GM19372 (cell line): Measurements from ENCODE around the gene PREX1.
"Not testable (repeated sequence)": the region's sequence is repeated elsewhere in the genome, so short reads cannot be mapped to it uniquely, and the experiment has no call there.

ENCODE experiments used
- ATAC-seq: cut with Tn5 transposase; IDR thresholded peaks from one replicate; pipeline ENCODE4 v1.9.1; 2021; ENCODE audit warnings: mild to moderate bottlenecking, low read depth, moderate library complexity; ENCODE audit not compliant: unreplicated experiment

Gene PREX1

DNA sequence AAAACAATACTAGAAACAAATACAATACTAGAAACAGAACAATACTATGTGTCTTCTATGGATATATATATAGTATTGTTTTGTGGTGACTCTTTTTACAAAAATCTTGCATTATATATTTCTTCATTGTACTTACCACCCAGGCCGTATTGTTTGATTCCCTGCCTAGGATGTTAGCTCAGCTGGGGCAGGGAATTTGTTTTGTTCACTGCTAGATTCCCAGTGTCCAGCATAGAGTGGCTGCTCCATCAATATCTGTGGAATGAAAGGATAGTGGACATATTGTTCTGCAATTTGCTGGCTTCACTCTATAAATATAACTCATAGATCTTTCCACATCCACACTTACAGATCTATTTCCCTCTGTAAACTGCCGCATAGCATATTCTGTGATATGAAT, 21.5 kb upstream of the PREX1 start:
- ATAC-seq = no peak

DNA sequence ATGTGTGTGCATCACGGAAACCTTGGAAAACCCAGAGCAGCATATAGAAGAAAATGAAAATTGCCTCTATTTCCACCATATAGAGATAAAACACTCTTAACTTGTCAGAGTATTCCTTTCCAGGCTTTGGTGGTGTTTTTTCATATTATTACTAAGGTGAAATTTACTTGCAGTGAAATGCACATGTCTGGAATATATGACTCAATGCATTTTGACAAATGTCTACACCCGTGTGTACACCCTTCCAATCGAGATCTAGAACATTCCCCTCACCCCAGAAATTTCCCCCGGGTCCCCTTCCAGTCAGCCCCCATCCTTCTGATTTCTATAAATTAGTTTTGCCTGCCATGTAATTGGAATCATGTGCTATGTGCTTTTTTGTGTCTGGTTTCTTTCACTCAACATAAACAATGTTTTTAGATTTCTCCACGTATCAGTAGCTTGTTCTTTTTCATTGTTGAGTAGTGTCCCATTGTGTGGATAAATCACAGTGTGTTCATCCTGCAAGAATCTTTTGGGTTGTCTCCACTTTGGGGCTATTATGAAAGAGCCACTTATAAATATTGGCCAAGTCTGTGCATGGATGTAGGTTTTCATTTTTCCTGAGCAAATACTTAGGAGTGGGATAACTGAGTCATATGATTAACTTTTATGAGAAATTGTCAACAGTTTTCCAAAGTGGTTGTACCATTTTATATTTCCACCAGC, 19.9 kb upstream of the PREX1 start:
- ATAC-seq = no peak

DNA sequence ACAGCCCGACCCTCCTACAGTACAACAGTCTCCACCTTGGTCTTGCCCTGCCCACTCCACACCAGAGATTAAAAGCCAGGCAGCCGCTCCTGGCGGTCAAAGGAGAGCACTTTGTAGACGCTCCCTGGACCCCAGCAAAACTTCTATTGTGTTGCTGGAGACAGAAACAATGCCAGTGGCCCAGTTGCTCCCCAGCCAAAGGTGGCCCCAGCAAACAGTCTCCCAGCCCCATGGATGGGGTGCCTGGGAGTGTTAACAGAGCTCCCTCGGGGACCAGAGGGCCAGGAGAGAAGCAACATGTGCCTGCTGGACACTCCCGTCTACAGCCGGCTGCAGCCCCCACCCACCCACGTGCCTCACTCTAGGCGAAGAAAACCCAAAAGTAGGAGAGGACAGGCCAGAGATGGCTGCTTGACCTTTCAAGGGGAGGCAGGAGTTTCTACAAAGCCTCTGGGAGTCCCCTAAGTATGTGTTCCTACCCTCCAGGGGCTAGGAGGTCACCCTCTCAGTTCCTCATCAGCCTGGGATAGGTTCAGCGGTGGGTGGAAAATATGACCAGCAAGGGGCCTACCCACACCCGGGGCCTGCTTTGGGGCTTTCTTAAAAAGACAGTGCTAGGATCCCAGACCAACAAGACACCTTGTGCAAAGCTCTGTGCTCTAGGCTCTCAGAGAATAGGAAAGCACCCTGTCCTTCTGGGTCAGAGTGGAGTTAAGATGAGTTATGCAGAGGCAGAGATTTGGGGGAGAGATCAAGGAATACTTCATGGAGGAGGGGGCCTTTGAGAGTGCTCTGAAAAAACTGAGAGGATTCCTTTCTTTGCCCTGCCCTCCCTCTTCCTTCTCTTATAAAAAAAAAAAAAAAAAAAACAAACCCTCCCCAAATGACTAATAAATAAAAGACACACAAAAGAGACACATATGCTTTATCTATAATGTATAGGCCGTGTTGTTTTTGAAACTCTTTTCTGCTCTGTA, 19.0 kb upstream of the PREX1 start:
- peak; percentile 95 for ATAC-seq

DNA sequence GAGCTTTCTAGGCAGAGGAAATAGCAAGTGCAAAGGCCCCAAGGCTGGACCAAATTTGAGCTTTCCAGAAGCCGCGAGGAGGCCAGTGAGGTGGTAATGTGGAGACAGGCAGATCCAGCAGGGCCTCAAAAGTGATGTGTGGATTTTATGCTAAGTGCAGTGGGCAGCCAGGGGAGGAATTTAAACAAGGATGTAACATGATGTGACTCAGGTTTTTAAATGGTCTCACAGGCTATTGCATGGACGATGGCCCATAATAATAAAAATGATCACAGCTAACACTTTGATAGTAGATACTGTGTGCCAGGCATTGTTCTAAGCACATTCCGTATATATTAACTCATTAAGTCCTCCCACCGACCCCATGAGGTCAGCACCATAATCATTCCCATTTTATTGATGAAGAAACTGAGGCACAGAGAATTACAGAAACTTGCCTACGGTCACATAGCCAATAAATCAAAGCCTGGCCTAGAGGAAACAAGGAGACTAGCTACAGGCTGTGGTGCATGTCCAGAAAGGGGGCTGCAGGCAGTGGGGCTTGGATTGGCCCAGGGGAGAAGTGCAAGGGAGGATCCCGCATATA, 18.0 kb upstream of the PREX1 start:
- ATAC-seq = no peak

DNA sequence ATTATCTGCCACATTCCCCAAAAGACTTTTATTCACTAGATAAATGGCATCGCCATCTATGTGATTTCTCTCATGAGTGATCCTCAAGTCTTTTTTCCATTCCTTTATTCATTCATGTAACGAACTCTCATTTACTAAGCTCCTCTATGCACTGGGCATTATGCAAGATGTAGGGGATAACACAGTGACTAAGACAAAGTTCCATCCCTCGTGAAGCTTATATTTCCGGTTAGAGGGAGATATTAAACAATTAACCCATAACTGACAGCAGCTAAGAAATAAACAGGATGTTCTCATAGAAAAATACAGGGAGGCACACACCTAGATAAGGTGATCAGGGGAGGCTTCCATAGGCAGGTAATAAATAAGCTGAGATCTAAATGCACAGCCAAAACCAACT, 17.2 kb upstream of the PREX1 start:
- ATAC-seq = no peak

DNA sequence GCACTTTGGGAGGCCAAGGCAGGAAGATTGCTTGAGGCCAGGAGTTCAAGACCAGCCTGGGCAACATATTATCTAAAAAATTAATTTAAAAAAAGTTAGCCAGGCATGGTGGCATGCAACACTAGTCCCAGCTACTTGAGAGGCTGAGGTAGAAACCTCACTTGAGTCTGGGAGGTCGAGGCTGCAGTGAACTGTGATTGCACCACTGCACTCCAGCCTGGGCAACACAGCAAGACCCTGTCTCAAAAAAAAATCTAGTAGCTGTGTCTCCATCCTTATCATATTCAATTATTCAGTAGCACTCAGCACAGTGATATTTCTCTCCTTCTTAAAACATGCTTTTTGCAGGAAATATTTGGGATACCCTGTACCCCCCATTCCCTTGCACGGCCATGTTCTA, 16.1 kb upstream of the PREX1 start:
- ATAC-seq = not testable (repeated sequence)

DNA sequence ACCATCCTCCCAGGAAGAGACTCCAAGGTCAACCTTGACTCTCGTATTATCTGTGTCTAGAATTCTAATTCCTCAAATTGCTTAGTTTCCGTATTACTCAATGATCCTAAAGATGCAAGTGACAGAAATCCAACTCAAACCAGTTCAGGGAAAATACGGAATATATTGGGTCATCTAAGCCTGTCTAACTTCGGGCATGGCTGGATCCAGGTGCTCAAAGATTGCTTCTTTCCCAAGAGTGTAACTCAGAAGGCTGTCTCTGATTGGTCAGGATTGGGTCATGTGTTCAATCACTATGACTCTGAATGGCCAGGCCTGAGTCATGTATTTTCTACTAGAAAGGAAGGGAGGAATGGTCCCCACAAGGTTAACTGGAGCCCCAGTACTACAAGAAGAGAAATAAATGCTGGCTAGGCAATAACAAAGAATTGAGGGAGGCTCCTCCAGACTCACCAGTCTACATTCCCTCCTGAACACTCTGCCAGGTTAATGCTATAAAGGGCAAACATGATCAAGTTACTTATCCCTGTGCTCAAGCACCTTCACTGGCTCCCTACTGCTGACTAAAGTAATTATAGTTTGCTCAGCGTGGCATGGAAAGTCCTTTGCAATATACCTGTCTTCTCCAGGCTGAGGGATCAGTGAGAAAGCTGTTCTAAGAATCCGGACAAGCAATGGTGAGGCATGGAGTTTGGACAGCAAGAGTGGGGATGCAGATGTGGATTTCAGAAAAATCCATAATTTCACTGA, 15.4 kb upstream of the PREX1 start:
- no peak for ATAC-seq

DNA sequence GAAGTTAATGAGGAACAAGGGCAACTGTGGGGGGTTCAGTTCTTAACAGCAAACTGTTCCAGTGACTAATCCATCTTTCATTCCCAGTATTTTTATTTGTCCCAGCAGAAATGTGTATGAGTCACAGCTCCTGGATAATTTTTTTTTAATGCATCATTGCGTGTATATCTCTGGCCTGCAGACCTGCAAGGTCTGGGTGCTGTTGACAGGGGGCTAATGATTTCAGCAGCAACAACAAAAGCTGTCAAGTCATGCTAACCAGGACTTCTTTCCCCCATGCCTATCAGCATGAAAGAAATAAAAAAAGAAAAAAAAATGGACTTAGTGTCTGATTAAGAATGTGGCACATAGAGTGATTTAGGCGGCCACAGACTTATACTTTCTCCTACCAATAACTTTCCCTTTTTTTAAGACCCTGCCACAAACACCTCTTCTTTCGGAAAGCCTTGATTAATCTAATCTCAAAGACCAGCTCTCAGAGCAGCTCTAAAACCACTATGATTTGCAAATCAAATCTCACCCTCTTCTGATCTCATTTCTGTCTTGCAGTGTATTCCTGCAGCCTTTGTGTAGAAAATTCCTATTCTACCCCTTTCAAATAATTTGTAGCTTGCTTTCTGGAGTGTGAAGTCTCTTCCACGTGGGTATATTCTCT, 14.2 kb upstream of the PREX1 start:
- ATAC-seq = no peak

DNA sequence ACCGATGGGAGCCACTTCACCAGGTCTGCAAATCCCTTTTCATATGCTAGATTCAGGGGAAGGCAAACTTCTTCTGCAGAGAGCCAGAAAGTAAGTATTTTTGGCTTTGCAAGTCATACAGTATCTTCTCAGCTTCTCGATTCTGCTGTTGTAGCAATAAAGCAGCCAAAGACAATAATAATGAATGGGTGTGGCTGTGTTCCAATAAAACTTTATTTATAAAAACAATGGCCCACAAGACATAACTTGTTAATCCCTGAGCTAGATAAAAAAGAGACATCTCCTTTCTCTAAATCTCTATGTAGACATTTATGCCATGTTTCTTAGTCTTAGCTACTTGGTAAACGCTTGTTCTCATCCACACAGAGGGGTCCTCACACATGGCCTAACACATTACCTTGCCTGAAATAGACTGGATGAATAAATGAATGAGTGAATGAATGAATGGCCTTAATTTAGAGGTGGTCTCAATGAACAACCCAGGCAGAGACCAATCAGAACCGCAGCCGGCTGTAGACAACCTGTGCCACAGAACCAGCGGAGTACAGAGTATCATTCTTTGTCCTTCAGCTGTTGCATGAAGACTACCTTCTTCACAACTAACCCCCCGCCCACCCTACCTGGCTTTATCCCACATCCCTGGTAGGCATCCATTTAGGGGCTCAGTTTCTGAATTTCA, 13.5 kb upstream of the PREX1 start:
- ATAC-seq = no peak

DNA sequence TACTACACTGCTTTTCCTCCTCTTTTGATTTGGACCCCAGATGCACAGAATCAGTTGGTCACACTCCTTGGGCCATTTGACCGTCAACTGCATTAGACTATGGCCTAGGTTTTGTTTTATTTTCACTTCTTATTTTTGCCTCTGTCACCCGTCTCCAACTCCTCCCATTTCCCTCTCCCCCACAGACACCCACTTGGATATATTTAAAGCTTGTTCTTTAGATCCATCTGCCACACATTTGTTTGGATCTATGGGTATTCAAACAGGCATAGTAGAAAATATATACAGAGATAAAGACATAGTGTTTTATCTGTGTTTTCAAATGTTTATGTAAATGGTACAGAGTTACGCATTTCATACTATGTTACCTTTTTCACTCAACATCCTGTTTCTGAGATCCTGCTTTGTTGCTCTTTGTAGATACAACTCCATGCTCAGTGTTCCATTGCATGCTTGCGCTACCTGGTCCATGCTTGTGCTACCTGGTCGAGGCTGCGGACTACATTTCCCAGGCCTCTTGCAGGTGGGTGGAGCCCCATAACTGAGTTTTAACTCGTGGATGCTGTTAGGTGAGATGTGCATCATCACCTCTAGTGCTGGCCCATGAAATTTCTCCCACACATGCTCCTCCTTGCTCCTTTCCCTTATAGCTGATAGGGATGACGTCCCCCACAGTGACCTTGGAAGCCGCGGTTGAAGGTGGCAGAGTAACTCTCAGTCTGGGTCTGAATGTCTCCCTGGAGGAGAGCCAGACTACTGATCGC, 11.5 kb upstream of the PREX1 start:
- ATAC-seq = no peak

DNA sequence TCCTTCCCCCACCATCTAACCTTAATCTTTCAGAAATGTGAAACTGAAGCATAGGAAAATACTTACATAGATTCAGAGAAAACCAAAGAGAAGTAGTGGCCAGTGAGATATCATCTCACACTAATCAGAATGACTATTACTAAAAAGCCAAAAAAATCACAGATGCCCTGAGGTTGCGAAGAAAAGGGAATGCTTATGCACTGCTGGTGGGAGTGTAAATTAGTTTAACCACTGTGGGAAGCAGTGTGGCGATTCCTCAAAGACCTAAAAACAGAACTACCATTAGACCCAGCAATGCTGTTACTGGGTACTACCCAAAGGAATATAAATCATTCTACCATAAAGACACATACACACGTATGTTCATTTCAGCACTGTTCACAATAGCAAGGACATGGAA, 9.2 kb upstream of the PREX1 start:
- ATAC-seq = no peak

DNA sequence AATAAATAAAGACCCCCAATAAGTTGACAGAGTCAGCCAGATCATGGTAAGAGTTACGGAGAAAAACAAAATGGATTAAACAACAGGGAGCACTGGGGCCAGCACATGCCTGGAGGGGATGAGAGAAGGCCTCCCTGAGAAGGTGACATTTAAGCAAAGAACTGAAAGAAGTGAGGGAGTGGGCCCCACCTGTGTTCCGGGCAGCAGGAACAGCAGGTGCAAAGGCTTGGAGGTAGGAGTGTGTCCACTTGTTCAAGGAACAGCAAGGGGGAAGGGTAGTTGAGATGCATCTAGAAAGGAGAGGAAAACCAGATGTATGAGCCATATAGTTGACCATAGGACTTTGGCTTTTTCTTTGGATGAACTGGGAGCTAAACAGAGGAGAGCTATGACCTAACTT, 7.6 kb upstream of the PREX1 start:
- ATAC-seq = no peak

DNA sequence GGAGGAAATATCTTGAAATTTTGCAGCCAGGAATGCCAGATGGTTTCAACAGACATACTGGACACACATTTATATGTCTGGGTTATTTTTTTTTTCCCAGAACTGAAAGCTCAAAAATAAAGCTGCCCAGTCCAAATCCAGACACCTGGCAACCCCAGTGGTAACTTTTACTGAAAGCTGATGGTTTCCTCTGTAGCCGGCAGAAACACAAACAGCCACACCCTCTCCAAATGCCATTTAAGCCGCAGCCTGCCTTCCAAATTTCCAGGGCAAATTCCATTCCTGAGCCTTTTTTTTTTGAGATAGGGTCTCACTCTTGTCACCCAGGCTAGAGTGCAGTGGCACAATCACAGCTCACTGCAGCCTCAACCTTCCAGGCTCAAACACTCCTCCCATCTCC, 6.5 kb upstream of the PREX1 start:
- ATAC-seq = no peak

DNA sequence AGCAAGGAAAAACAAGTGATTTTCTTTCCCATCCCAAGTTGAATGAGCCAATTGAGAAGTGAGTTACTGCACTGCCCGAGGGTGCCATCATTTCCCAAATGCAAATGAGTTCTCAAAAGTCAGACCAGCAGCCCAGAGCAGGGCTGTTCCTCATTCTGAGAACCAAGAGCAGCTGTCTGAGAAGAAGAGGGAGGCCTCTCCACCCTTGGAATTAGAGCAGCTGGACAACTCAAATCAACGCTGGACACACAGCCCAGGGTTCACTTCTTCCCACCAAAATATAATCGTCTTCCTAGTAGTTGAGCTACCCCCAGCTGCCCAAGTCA, 4.6 kb upstream of the PREX1 start:
- no peak for ATAC-seq

DNA sequence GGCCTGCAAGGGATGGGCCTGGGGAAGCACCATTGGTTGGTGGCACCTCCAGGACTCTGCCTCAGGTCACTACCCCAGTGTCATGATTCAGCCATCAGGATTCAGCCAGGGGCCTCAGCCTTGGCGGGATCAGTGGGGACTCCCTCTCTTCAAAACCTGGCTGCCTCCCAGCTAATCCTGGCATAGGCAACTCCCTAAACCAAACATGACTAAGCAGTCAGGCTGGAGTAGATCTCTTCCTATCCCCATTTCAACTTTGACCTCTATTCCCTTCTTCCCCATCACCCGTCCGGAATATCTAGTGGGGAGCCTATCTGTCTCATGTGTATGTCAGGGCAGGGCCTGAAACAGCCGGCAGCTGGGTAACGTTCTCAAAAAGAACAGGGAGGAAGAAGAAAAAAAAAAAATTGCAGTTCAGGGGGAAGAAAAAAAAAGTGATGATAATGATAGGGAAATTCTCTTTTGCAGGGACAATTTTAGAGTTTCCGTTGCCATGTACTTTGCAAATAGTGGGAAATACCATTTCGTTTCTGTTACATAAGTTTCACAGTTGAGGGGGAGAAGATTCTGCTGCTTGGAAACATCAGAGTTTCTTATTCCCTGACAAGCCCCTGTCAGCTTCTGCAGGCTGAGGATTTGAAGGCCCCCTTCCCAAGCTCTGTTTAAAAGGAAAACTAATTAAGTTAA, 4.1 kb upstream of the PREX1 start:
- ATAC-seq = no peak

DNA sequence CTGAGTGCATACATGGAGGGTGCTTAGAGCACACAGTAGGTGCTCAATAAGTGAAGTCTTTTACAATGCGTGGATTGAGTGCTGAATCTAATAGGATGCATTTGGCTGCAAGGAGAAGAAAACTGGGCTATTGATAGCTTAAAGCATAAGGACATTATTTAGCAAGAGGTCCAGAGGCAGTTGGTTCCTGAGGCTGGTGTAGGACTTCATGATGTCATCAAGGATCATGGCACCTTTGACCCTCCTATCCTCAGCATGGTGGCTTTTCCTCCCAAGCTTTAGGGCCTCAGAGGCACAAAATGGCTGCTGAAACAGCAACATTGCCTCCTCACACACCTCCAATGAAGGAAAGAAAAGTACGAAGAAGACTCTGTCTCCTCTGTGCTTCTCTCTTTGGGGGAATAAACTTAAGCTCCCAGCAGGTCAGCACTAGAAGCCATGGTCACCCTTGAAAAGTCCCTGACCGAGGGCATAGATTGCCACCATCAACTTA, 3.1 kb upstream of the PREX1 start:
- ATAC-seq = no peak

DNA sequence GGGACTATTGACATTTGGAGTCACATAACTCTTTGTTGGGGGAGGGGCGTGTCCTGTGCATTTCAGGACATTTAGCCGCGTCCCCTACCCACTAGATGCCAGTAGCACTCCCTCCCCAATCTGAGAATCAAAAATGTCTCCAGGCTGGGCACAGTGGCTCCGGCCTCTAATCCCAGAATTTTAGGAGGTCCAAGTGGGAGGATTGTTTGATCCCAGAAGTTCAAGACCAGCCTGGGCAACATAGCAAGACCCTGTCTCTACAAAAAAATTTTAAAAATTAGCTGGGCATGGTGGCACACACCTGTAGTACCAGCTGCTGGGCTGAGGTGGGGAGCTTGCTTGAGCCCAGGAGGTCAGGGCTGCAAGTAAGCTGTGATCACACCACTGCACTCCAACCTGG, 2.1 kb upstream of the PREX1 start:
- no peak for ATAC-seq

DNA sequence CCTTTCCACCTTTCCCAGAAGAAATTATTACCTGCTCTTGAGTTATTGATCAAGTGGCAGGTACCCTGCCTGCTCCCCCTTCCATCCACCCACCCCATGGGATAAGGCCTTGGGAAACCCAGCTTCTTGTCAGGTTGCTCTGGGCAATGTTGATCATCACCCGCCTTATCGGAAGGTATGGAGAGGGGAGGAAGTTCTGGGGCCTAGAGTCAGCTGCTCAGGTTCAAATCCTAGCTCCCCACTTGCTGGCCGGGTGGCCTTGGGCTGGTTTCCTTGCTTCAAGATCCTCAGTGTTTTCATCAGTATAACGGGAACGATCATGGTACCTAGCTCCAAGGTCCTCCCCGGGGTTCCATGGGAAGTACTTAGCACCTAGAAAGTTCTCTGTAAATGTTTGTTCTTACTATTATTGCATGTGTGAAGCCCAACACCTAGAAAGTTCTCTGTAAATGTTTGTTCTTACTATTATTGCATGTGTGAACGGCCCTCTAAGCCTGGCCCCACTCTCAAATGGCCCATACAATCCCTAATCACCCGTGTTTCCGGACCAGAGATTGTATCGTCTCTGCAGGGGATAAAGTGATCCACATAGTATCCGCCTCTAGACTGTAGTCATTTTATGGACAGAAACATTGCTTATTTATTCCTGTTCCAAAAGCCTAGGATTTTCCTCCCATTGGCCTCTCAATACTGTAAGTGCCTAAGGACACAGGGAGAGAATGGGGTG, 1.1 kb upstream of the PREX1 start:
- ATAC-seq = no peak
